SK-N-SH treated with all-trans-retinoic acid at 6 μM for 48 hours (cell line): ENCODE results near the gene PES1.

Source experiments
- ATAC-seq: fragments of 200-7000 bp; cut with Tn5 transposase; 3 replicates; pipeline ENCODE4 v1.9.1; 2020; ENCODE audit warnings: mild to moderate bottlenecking, moderate library complexity
- ARNTL ChIP-seq: fragments of 450-650 bp; formaldehyde crosslinking; IDR thresholded peaks from 2 replicates; pipeline ENCODE4 v1.5.0; 2020; ENCODE audit warnings: low read depth, mild to moderate bottlenecking, moderate library complexity, borderline replicate concordance
- CSDC2 ChIP-seq: fragments of 250-450 bp; sonication (Bioruptor Pico); IDR thresholded peaks from 2 replicates; pipeline ENCODE4 v1.5.0; 2020; ENCODE audit warnings: mild to moderate bottlenecking, moderate library complexity
- GLIS3 ChIP-seq: fragments of 250-450 bp; sonication (Bioruptor Pico); IDR thresholded peaks from 2 replicates; pipeline ENCODE4 v1.5.0; 2020; ENCODE audit warnings: mild to moderate bottlenecking, moderate library complexity
- ISL1 ChIP-seq: fragments of 250-450 bp; sonication (Bioruptor Pico); IDR thresholded peaks from 2 replicates; pipeline ENCODE4 v2.1.2; 2022; ENCODE audit warnings: mild to moderate bottlenecking, moderate library complexity
- OSR1 ChIP-seq: fragments of 250-450 bp; sonication (Bioruptor Pico); IDR thresholded peaks from 2 replicates; pipeline ENCODE4 v1.8.0; 2022; ENCODE audit warnings: moderate library complexity, mild to moderate bottlenecking, inconsistent platforms
- PATZ1 ChIP-seq: fragments of 250-450 bp; sonication (Bioruptor Pico); IDR thresholded peaks from 2 replicates; pipeline ENCODE4 v1.8.0; 2020; ENCODE audit warnings: mild to moderate bottlenecking, moderate library complexity, borderline replicate concordance
- POU6F1 ChIP-seq: fragments of 250-450 bp; sonication (Bioruptor Pico); IDR thresholded peaks from 2 replicates; pipeline ENCODE4 v1.8.0; 2021; ENCODE audit warnings: low read depth, mild to moderate bottlenecking, moderate library complexity, borderline replicate concordance
- PPARA ChIP-seq: fragments of 250-450 bp; sonication (Bioruptor Pico); IDR thresholded peaks from 2 replicates; pipeline ENCODE4 v1.5.0; 2020; ENCODE audit warnings: mild to moderate bottlenecking, borderline replicate concordance
- RARB ChIP-seq: fragments of 250-450 bp; sonication (Bioruptor Pico); IDR thresholded peaks from 2 replicates; pipeline ENCODE4 v1.8.0; 2021; ENCODE audit warnings: mild to moderate bottlenecking, moderate library complexity
- SNAI2 ChIP-seq: fragments of 250-450 bp; sonication (Bioruptor Pico); IDR thresholded peaks from 2 replicates; pipeline ENCODE4 v1.5.0; 2020; ENCODE audit warnings: mild to moderate bottlenecking, moderate library complexity
- TOX ChIP-seq: fragments of 250-450 bp; sonication (Bioruptor Pico); IDR thresholded peaks from 2 replicates; pipeline ENCODE4 v1.8.0; 2021; ENCODE audit warnings: mild to moderate bottlenecking, moderate library complexity, borderline replicate concordance
- ZFP3 ChIP-seq: fragments of 250-450 bp; sonication (Bioruptor Pico); IDR thresholded peaks from 2 replicates; pipeline ENCODE4 v1.5.0; 2020; ENCODE audit warnings: mild to moderate bottlenecking, moderate library complexity
- ZFP30 ChIP-seq: fragments of 450-650 bp; formaldehyde crosslinking; IDR thresholded peaks from 2 replicates; pipeline ENCODE4 v1.5.0; 2022; ENCODE audit warnings: mild to moderate bottlenecking, moderate library complexity
- ZNF565 ChIP-seq: fragments of 450-650 bp; formaldehyde crosslinking; conservative IDR thresholded peaks from 2 replicates; pipeline ENCODE4 v1.5.0; 2020; ENCODE audit warnings: low read depth, mild to moderate bottlenecking, moderate library complexity
- ZNF70 ChIP-seq: fragments of 450-650 bp; formaldehyde crosslinking; IDR thresholded peaks from 2 replicates; pipeline ENCODE4 v1.5.0; 2020; ENCODE audit warnings: mild to moderate bottlenecking, moderate library complexity
- TF ChIP-seq, protein P1 (sequence below): fragments of 250-450 bp; sonication (Bioruptor Pico); IDR thresholded peaks from 2 replicates; pipeline ENCODE4 v1.5.0; 2020; ENCODE audit warnings: mild to moderate bottlenecking, moderate library complexity
- TF ChIP-seq, protein P2 (sequence below): fragments of 250-450 bp; sonication (Bioruptor Pico); IDR thresholded peaks from 2 replicates; pipeline ENCODE4 v1.5.1; 2020; ENCODE audit warnings: low read depth, mild to moderate bottlenecking, moderate library complexity

The PES1 gene

DNA sequence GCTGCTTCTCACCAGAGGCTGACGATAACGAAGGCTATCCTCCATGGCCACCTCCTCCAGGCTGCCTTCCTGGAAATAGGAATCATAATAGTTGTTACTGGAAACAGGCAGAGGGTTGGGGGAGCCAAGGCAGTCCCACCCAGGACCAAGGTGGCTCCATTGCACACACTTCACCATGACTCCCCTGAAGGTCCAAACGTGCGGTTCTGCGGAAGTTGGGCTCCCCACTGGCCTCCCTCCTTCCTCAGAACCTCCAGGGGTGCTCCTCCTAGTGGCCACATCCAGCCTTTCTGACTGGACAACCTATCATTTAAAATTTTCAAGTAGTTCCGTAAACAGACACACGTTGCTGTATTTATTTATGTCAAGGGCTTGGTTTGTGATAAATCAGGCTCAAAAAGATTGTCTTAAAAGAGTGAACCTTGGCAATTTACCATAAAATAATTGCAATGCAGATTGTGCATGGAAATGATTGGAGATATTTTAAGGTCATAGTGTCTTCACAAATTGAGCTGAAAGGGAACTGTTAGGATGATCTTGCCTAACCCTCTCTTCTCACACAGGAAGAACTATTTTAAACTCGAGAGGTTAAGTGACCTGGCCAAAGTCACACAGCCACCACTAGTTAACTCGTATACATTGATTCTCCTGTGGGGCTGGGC lies 13.9 kb upstream of the PES1 start (continued):
- TF ChIP-seq RARB (CRISPR knock-in tag), result no peak

GRCh38 chr22:30604723-30605122 lies 13.0 kb upstream of the PES1 start:
- no peak for ATAC-seq

DNA sequence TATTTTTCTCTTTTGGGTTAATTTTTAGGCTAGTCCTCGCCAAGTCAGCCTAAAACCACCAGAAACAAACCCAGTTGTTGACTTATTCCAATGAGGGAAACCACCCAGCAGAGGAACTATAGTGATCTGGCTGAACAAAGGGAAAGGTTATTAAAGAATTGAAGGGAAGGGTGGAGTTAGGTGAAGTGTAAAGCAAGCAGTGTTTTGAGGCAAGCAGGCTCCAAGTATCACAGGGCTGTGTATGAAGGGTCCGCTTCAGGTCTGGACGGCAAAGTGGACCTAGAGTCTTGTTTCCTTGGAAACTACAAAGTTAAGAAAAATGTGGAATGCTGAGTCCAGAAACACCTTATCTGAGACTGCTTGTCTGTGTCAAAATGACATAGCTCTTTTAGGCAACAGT lies 12.1 kb upstream of the PES1 start:
- TF ChIP-seq RARB (CRISPR knock-in tag) (no peak), TOX (CRISPR knock-in tag) (no peak), ZNF70 (CRISPR knock-in tag) (no peak), OSR1 (CRISPR knock-in tag) (no peak), ARNTL (no peak), CSDC2 (CRISPR knock-in tag) (no peak), ZFP30 (CRISPR knock-in tag) (no peak), PATZ1 (CRISPR knock-in tag) (no peak), SNAI2 (no peak)
- TF ChIP-seq, protein P1, sequence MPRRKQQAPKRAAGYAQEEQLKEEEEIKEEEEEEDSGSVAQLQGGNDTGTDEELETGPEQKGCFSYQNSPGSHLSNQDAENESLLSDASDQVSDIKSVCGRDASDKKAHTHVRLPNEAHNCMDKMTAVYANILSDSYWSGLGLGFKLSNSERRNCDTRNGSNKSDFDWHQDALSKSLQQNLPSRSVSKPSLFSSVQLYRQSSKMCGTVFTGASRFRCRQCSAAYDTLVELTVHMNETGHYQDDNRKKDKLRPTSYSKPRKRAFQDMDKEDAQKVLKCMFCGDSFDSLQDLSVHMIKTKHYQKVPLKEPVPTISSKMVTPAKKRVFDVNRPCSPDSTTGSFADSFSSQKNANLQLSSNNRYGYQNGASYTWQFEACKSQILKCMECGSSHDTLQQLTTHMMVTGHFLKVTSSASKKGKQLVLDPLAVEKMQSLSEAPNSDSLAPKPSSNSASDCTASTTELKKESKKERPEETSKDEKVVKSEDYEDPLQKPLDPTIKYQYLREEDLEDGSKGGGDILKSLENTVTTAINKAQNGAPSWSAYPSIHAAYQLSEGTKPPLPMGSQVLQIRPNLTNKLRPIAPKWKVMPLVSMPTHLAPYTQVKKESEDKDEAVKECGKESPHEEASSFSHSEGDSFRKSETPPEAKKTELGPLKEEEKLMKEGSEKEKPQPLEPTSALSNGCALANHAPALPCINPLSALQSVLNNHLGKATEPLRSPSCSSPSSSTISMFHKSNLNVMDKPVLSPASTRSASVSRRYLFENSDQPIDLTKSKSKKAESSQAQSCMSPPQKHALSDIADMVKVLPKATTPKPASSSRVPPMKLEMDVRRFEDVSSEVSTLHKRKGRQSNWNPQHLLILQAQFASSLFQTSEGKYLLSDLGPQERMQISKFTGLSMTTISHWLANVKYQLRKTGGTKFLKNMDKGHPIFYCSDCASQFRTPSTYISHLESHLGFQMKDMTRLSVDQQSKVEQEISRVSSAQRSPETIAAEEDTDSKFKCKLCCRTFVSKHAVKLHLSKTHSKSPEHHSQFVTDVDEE (CRISPR knock-in tag), result no peak
- ATAC-seq, result no peak

More at GRCh38 chr22:30604723-30605122, 13.0 kb upstream of the PES1 start:
- no peak for TF ChIP-seq ZNF565 (CRISPR knock-in tag)
- TF ChIP-seq SNAI2, result no peak
- TF ChIP-seq RARB (CRISPR knock-in tag), result no peak
- no peak for TF ChIP-seq POU6F1 (CRISPR knock-in tag)
- no peak for TF ChIP-seq ISL1 (CRISPR knock-in tag)
- TF ChIP-seq CSDC2 (CRISPR knock-in tag), result no peak
- no peak for TF ChIP-seq TOX (CRISPR knock-in tag)
- TF ChIP-seq PPARA (CRISPR knock-in tag), result no peak
- no peak for TF ChIP-seq ZFP3 (CRISPR knock-in tag)
- TF ChIP-seq, protein P1 (CRISPR knock-in tag), result no peak
- TF ChIP-seq, all 23 proteins: peak for 0

DNA sequence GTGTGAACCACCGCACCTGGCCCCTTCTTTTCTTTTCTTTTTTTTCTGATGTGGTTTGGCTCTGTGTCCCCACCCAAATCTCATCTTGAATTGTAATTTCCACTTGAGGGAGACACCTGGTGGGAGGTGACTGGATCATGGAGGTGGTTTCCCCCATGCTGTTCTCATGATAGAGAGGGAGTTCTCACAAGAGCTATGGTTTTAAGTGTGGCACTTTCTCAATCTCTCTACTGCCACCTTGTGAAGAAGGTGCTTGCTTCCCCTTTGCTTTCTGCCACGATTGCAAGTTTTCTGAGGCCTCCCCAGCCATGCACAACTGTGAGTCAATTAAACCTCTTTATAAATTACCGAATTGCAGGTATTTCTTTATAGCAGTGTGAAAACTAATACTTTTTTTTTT lies 10.3 kb upstream of the PES1 start:
- ATAC-seq, result 0 out of 3 replicates have a peak, but pooled peaks have one; percentile 24
- TF ChIP-seq CSDC2 (CRISPR knock-in tag), result no peak
- no peak for TF ChIP-seq ZFP30 (CRISPR knock-in tag)
- TF ChIP-seq RARB (CRISPR knock-in tag), result no peak
- TF ChIP-seq ARNTL, result no peak
- TF ChIP-seq PATZ1 (CRISPR knock-in tag), result no peak
- no peak for TF ChIP-seq ZFP3 (CRISPR knock-in tag)
- TF ChIP-seq ZNF70 (CRISPR knock-in tag), result no peak
- no peak for TF ChIP-seq GLIS3 (CRISPR knock-in tag)
- no peak for TF ChIP-seq ZNF565 (CRISPR knock-in tag)
- TF ChIP-seq, protein P2, sequence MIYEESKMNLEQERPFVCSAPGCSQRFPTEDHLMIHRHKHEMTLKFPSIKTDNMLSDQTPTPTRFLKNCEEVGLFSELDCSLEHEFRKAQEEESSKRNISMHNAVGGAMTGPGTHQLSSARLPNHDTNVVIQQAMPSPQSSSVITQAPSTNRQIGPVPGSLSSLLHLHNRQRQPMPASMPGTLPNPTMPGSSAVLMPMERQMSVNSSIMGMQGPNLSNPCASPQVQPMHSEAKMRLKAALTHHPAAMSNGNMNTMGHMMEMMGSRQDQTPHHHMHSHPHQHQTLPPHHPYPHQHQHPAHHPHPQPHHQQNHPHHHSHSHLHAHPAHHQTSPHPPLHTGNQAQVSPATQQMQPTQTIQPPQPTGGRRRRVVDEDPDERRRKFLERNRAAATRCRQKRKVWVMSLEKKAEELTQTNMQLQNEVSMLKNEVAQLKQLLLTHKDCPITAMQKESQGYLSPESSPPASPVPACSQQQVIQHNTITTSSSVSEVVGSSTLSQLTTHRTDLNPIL (CRISPR knock-in tag), result no peak
- TF ChIP-seq, protein P1 (CRISPR knock-in tag), result no peak
- no peak for TF ChIP-seq SNAI2
